GM12878 (cell line): ENCODE results near the gene PPIF. TPM values are rescaled to one million over a fixed set of nuclear protein-coding genes. Genes with fewer than 3 reads are reported as not detected.

ENCODE experiments used
- ATAC-seq: fragments of 200-7000 bp; cut with Tn5 transposase; 3 replicates; pipeline ENCODE4 v1.9.1; 2020; ENCODE audit warnings: mild to moderate bottlenecking, moderate library complexity
- BruUV-seq: library from RNA; stranded (reverse); fragments of 400-500 nt; replicated peaks from 2 replicates; lab custom pipeline; 2021; lab: Mats Ljungman, UMichigan
- CTCF ChIA-PET: fragments of 300-600 bp; sonication (Branson Sonifier 250); formaldehyde crosslinking; extraction: SDS; loops from one replicate; lab custom pipeline; 2021; ENCODE audit warnings: inconsistent platforms; lab: Yijun Ruan, JAX
- POLR2A ChIA-PET: fragments of 350-600 bp; formaldehyde crosslinking; extraction: SDS; loops from one replicate; lab custom pipeline; 2021; ENCODE audit warnings: inconsistent platforms; lab: Charles Lee
- RAD21 ChIA-PET: fragments of 300-600 bp; sonication (Branson Sonifier 250); formaldehyde crosslinking; loops from one replicate; lab custom pipeline; 2023; ENCODE audit warnings: antibody characterized with exemption; ENCODE audit not compliant: unreplicated experiment; lab: Charles Lee
- SMC1A ChIA-PET: fragments of 300-600 bp; sonication (Branson Sonifier 250); formaldehyde crosslinking; loops from one replicate; lab custom pipeline; 2023; ENCODE audit not compliant: unreplicated experiment, uncharacterized antibody; lab: Charles Lee
- DNase-seq: peaks from one replicate; pipeline ENCODE4 v3.0.0-alpha.2; 2011; ENCODE audit warnings: low read depth, low spot score
- FAIRE-seq: peaks from 3 replicates; lab custom pipeline; 2011; peaks lifted over from hg19 to GRCh38; lab: Jason Lieb, UNC
- H2AFZ ChIP-seq: 2 replicates; pipeline ENCODE4 v1.6.0; 2011; ENCODE audit warnings: low read depth, low read length, control low read depth; ENCODE audit not compliant: control insufficient read depth
- H3K27ac ChIP-seq: 2 replicates; pipeline ENCODE4 v1.5.1; 2011; ENCODE audit warnings: control low read depth; ENCODE audit not compliant: control insufficient read depth, insufficient read depth
- H3K27me3 ChIP-seq, 2 experiments: replicated peaks in 1 of 2; 2 replicates each; pipeline versions ENCODE4 v1.6.0 to v1.6.1; 2011; ENCODE audit warnings: low read length in 1 of 2; ENCODE audit not compliant: control insufficient read depth in 2 of 2, insufficient read depth in 2 of 2
- H3K36me3 ChIP-seq, 2 experiments: 2 replicates each; pipeline ENCODE4 v1.5.1; 2011; ENCODE audit warnings: low read length in 1 of 2; ENCODE audit not compliant: control insufficient read depth in 2 of 2, insufficient read depth in 2 of 2
- H3K4me1 ChIP-seq: 2 replicates; pipeline ENCODE4 v1.6.1; 2011; ENCODE audit warnings: mild to moderate bottlenecking, low read length, moderate library complexity, mixed read lengths; ENCODE audit not compliant: control insufficient read depth, insufficient read depth
- H3K4me2 ChIP-seq: 2 replicates; pipeline ENCODE4 v1.6.0; 2011; ENCODE audit warnings: control low read depth; ENCODE audit not compliant: control insufficient read depth, insufficient read depth
- H3K4me3 ChIP-seq: fragments of 200-600 bp; sonication (generic); 2 replicates; pipeline ENCODE4 v1.5.1; 2016
- H3K79me2 ChIP-seq: 2 replicates; pipeline ENCODE4 v1.6.0; 2011; ENCODE audit warnings: low read length; ENCODE audit not compliant: control insufficient read depth, insufficient read depth
- H3K9ac ChIP-seq: 2 replicates; pipeline ENCODE4 v1.8.0; 2011; ENCODE audit warnings: low read length, control low read depth, mixed read lengths; ENCODE audit not compliant: control insufficient read depth, insufficient read depth
- H3K9me3 ChIP-seq: replicated peaks from 3 replicates; pipeline ENCODE4 v1.5.1; 2011; ENCODE audit warnings: mild to moderate bottlenecking, low read length; ENCODE audit not compliant: control insufficient read depth, insufficient read depth
- H4K20me1 ChIP-seq: 2 replicates; pipeline ENCODE4 v1.6.0; 2011; ENCODE audit not compliant: control insufficient read depth, insufficient read depth
- EGR1 ChIP-seq, 2 experiments: IDR thresholded peaks; 1 replicate in 1 of 2; 2 replicates in 1 of 2; pipeline ENCODE4 v1.6.1; 2011 to 2012; ENCODE audit warnings: low read depth in 2 of 2, low read length in 2 of 2, borderline replicate concordance in 1 of 2, mild to moderate bottlenecking in 1 of 2, moderate library complexity in 1 of 2
- NBN ChIP-seq: fragments of 450-650 bp; IDR thresholded peaks from 2 replicates; pipeline ENCODE4 v1.6.1; 2016
- SIN3A ChIP-seq: IDR thresholded peaks from 2 replicates; pipeline ENCODE4 v1.6.1; 2012; ENCODE audit warnings: low read depth, low read length, improper control_type of control experiment
- SREBF1 ChIP-seq: IDR thresholded peaks from 2 replicates; pipeline ENCODE4 v1.6.1; 2012; ENCODE audit warnings: mild to moderate bottlenecking, low read length
- SRF ChIP-seq, 2 experiments: IDR thresholded peaks; 2 replicates each; pipeline ENCODE4 v1.6.1; 2011; ENCODE audit warnings: low read depth in 2 of 2, low read length in 2 of 2, mild to moderate bottlenecking in 1 of 2, moderate library complexity in 1 of 2
- YY1 ChIP-seq: IDR thresholded peaks from 2 replicates; pipeline ENCODE4 v1.6.1; 2011; ENCODE audit warnings: low read depth, mild to moderate bottlenecking, low read length
- ZNF217 ChIP-seq: fragments of 450-650 bp; IDR thresholded peaks from 2 replicates; pipeline ENCODE4 v1.6.1; 2017; ENCODE audit warnings: antibody characterized with exemption, mild to moderate bottlenecking
- WGBS: methylation state at CpG from one replicate; pipeline ENCODE4 v1.1.6; 2016; ENCODE audit warnings: low lambda C conversion rate; ENCODE audit not compliant: insufficient replicate concordance, insufficient coverage; ENCODE audit errors: missing lambda C conversion rate; 5-methylcytosine and 5-hydroxymethylcytosine counted together
- in situ Hi-C: fragments of 300-500 bp; cut with MboI; formaldehyde crosslinking; loops from 9 replicates; pipeline ENCODE4 v1.14.3; 2018; ENCODE audit warnings: mixed read lengths
- intact Hi-C: fragments of 100-400 bp; cut with micrococcal nuclease; formaldehyde crosslinking; loops from one replicate; pipeline ENCODE4 v1.14.2; 2022; ENCODE audit not compliant: unreplicated experiment
- polyA plus RNA-seq, 11 experiments: library from polyadenylated mRNA; depleted of rRNA in 4 of 11; unstranded in 6 of 11; stranded (reverse) in 5 of 11; fragments of >200 nt; fragmentation: Nextera tagmentation in 4 of 11; fragmentation: Illumina TruSeq in 1 of 11; extraction: Ambion mirVana in 4 of 11; extraction: Trizol in 1 of 11; gene quantifications; 1 replicate in 1 of 11; 2 replicates in 10 of 11; pipeline versions ENCODE4 v1.2.1 to v1.2.3, GENCODE V29; 2011 to 2016; ENCODE audit warnings: inconsistent platforms in 2 of 11, missing spikeins in 2 of 11, low read depth in 1 of 11
- total RNA-seq, 4 experiments: library from RNA; depleted of rRNA in 3 of 4; stranded (reverse); fragments of >200 nt in 3 of 4; fragmentation: Illumina TruSeq in 1 of 4; extraction: Trizol in 1 of 4; gene quantifications; 2 replicates each; pipeline versions ENCODE4 v1.2.1 to v1.2.3, GENCODE V29; 2013 to 2021
- TF ChIP-seq, protein P1 (sequence below): fragments of 450-650 bp; formaldehyde crosslinking; IDR thresholded peaks from 2 replicates; pipeline ENCODE4 v1.4.0; 2020; ENCODE audit warnings: mild to moderate bottlenecking, moderate library complexity
- TF ChIP-seq, protein P2 (sequence below): fragments of 450-650 bp; IDR thresholded peaks from 2 replicates; pipeline ENCODE4 v1.6.1; 2016; ENCODE audit warnings: mild to moderate bottlenecking, moderate library complexity, borderline replicate concordance
- TF ChIP-seq, protein P3 (sequence below): fragments of 450-650 bp; formaldehyde crosslinking; IDR thresholded peaks from 2 replicates; pipeline ENCODE4 v1.4.0; 2022; ENCODE audit warnings: mild to moderate bottlenecking, moderate library complexity

The PPIF gene
- total and polyA plus RNA-seq, 10 of the 15 experiments (the other 5 are each of a cell fraction or from before 2014, with no cell fraction given), result 28.8 to 180 (median 128) TPM

DNA sequence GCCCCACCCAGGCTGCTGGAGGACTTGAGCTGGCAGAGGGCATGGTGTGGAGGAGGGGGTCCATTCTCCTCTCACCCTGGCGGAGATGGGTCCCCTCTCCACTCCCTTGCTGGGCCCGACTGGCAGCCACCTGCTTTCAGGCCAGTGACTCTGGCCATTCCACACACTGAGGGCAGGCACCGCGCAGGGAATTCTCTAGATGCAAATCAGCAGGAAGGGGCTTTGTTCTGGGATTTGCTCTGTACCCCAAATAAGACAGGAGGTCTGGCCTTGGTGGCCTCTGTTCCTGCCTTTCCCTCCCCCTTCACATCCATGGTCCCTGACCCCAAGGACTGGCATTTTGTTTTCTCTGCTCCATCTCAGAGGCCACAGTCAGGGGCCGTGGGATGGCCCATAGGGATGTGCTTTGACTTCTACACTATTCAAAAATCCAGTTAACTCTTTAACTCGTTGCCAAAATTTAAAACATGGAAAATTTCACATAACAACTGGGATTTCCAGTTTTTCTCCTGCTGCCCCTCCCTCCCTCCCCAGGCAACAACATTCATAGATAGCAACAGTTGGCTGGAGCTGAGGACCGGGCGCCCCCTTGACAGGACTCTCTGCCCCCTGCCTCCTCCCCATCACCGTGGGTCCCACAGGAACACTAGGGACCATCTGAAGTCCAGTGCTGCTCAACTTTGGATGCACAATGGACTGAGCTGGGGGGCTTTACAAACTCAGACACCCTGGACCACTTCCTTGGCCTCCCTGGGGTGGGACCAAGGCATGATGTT, 33.9 kb downstream of the PPIF start:
- Histone ChIP-seq H3K9me3 (no peaks in the 10 kb centered on the region; the same call in 2 of the 3 replicates), H3K4me2 (no peak overlapping the region), H3K27me3 (peaks cover 0 to 2% of the 10 kb centered on the region in 2 experiments; a peak in 2 of 4 replicates), H3K79me2 (no peaks in the 10 kb centered on the region), H3K27ac (no peak overlapping the region), H4K20me1 (no peaks in the 10 kb centered on the region), H3K4me1 (no peaks in the 10 kb centered on the region), H3K36me3 (no peaks in the 10 kb centered on the region), H3K9ac (no peak overlapping the region), H3K4me3 (no peak overlapping the region), H2AFZ (no peak overlapping the region)
- BruUV-seq, result no TSS peak
- SMC1A ChIA-PET, result no interaction called here
- 32% methylated on average over 9 of the region's 9 CpGs for WGBS
- CTCF ChIA-PET, result no interaction called here
- RAD21 ChIA-PET, result no interaction called here
- POLR2A ChIA-PET, result no interaction called here
- ATAC-seq, result no peak
- in situ Hi-C loops, result no loop called here
- DNase-seq, result no peak
- no peak for FAIRE-seq
- intact Hi-C loops, result no loop called here
- TF ChIP-seq SRF (IDR thresholded peaks at IDR 0.05; ENCODE audit: low read depth in 2 of 2, low read length in 2 of 2) (no peak), SIN3A (no peak), SREBF1 (no peak), ZNF217 (no peak), YY1 (no peak), EGR1 (IDR thresholded peaks at IDR 0.05; ENCODE audit: borderline replicate concordance in 1 of 2, low read depth in 2 of 2, low read length in 2 of 2) (no peak), NBN (no peak)
- TF ChIP-seq, protein P1, sequence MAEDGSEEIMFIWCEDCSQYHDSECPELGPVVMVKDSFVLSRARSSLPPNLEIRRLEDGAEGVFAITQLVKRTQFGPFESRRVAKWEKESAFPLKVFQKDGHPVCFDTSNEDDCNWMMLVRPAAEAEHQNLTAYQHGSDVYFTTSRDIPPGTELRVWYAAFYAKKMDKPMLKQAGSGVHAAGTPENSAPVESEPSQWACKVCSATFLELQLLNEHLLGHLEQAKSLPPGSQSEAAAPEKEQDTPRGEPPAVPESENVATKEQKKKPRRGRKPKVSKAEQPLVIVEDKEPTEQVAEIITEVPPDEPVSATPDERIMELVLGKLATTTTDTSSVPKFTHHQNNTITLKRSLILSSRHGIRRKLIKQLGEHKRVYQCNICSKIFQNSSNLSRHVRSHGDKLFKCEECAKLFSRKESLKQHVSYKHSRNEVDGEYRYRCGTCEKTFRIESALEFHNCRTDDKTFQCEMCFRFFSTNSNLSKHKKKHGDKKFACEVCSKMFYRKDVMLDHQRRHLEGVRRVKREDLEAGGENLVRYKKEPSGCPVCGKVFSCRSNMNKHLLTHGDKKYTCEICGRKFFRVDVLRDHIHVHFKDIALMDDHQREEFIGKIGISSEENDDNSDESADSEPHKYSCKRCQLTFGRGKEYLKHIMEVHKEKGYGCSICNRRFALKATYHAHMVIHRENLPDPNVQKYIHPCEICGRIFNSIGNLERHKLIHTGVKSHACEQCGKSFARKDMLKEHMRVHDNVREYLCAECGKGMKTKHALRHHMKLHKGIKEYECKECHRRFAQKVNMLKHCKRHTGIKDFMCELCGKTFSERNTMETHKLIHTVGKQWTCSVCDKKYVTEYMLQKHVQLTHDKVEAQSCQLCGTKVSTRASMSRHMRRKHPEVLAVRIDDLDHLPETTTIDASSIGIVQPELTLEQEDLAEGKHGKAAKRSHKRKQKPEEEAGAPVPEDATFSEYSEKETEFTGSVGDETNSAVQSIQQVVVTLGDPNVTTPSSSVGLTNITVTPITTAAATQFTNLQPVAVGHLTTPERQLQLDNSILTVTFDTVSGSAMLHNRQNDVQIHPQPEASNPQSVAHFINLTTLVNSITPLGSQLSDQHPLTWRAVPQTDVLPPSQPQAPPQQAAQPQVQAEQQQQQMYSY (CRISPR knock-in tag), result no peak
- TF ChIP-seq, protein P2, sequence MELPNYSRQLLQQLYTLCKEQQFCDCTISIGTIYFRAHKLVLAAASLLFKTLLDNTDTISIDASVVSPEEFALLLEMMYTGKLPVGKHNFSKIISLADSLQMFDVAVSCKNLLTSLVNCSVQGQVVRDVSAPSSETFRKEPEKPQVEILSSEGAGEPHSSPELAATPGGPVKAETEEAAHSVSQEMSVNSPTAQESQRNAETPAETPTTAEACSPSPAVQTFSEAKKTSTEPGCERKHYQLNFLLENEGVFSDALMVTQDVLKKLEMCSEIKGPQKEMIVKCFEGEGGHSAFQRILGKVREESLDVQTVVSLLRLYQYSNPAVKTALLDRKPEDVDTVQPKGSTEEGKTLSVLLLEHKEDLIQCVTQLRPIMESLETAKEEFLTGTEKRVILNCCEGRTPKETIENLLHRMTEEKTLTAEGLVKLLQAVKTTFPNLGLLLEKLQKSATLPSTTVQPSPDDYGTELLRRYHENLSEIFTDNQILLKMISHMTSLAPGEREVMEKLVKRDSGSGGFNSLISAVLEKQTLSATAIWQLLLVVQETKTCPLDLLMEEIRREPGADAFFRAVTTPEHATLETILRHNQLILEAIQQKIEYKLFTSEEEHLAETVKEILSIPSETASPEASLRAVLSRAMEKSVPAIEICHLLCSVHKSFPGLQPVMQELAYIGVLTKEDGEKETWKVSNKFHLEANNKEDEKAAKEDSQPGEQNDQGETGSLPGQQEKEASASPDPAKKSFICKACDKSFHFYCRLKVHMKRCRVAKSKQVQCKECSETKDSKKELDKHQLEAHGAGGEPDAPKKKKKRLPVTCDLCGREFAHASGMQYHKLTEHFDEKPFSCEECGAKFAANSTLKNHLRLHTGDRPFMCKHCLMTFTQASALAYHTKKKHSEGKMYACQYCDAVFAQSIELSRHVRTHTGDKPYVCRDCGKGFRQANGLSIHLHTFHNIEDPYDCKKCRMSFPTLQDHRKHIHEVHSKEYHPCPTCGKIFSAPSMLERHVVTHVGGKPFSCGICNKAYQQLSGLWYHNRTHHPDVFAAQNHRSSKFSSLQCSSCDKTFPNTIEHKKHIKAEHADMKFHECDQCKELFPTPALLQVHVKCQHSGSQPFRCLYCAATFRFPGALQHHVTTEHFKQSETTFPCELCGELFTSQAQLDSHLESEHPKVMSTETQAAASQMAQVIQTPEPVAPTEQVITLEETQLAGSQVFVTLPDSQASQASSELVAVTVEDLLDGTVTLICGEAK, result no peak
- TF ChIP-seq, protein P3, sequence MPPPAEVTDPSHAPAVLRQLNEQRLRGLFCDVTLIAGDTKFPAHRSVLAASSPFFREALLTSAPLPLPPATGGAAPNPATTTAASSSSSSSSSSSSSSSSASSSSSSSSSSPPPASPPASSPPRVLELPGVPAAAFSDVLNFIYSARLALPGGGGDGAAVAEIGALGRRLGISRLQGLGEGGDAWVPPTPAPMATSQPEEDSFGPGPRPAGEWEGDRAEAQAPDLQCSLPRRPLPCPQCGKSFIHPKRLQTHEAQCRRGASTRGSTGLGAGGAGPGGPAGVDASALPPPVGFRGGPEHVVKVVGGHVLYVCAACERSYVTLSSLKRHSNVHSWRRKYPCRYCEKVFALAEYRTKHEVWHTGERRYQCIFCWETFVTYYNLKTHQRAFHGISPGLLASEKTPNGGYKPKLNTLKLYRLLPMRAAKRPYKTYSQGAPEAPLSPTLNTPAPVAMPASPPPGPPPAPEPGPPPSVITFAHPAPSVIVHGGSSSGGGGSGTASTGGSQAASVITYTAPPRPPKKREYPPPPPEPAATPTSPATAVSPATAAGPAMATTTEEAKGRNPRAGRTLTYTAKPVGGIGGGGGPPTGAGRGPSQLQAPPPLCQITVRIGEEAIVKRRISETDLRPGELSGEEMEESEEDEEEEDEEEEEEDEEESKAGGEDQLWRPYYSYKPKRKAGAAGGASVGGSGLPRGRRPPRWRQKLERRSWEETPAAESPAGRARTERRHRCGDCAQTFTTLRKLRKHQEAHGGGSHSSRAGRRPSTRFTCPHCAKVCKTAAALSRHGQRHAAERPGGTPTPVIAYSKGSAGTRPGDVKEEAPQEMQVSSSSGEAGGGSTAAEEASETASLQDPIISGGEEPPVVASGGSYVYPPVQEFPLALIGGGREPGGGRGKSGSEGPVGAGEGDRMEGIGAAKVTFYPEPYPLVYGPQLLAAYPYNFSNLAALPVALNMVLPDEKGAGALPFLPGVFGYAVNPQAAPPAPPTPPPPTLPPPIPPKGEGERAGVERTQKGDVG (CRISPR knock-in tag), result no peak
